GM12875 (cell line): ENCODE results near the gene DOCK11.
"Not testable (repeated sequence)": the region's sequence is repeated elsewhere in the genome, so short reads cannot be mapped to it uniquely, and the experiment has no call there.

Source experiments
- H3K4me3 ChIP-seq: one replicate; pipeline ENCODE4 v1.5.1; 2011; ENCODE audit warnings: low read depth, low read length, control low read depth
- TF ChIP-seq, protein P1 (sequence below): IDR thresholded peaks from 2 replicates; pipeline ENCODE4 v1.5.1; 2011; ENCODE audit warnings: low read depth, mild to moderate bottlenecking, control low read depth, inconsistent platforms, low read length, moderate library complexity, borderline replicate concordance; ENCODE audit not compliant: insufficient read depth

DOCK11 gene

DNA sequence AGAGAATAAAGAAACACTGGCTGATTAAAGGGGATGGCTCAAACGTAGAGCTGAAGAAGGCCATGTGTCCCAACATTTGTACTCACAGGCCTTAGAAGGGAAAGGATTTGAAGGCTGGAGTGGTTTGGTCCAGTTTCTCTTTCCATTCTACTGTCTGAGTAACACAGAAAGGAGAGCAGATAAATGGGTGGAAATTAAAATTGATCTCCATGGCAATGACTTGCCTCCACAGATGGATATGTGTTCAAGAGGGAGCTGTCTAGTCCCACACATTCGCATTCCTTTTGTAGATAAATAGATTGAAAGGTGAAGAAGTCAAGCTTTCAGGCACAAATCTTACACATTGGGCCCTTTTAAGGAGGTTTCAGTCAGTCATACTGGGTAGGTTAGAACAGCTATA, 74.6 kb downstream of the DOCK11 start:
- no peak overlapping the region for H3K4me3 ChIP-seq

DNA sequence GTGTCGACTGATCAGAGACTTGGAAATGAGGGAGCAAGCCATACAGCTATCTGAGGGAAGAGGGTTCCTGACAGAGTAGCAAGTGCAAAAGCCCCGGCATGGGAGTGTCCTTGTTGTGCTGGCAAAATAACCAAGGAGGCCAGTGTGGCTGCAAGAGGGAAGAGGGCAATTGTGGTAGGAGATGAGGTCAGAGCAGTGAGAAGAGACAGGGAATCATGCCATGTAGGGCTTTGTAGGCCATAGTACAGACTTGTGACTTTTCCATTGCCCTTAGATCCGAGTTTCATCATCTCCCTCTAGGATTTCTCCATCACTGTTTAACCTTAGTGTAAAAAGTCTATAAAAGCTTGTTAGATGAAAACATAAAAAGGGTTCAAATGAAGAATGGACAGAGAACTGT, 76.2 kb downstream of the DOCK11 start:
- TF ChIP-seq, protein P1, sequence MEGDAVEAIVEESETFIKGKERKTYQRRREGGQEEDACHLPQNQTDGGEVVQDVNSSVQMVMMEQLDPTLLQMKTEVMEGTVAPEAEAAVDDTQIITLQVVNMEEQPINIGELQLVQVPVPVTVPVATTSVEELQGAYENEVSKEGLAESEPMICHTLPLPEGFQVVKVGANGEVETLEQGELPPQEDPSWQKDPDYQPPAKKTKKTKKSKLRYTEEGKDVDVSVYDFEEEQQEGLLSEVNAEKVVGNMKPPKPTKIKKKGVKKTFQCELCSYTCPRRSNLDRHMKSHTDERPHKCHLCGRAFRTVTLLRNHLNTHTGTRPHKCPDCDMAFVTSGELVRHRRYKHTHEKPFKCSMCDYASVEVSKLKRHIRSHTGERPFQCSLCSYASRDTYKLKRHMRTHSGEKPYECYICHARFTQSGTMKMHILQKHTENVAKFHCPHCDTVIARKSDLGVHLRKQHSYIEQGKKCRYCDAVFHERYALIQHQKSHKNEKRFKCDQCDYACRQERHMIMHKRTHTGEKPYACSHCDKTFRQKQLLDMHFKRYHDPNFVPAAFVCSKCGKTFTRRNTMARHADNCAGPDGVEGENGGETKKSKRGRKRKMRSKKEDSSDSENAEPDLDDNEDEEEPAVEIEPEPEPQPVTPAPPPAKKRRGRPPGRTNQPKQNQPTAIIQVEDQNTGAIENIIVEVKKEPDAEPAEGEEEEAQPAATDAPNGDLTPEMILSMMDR, result no peak
- no peak overlapping the region for H3K4me3 ChIP-seq

More for the DNA sequence above, 74.6 kb downstream of the DOCK11 start:
- TF ChIP-seq, protein P1, result no peak

DNA sequence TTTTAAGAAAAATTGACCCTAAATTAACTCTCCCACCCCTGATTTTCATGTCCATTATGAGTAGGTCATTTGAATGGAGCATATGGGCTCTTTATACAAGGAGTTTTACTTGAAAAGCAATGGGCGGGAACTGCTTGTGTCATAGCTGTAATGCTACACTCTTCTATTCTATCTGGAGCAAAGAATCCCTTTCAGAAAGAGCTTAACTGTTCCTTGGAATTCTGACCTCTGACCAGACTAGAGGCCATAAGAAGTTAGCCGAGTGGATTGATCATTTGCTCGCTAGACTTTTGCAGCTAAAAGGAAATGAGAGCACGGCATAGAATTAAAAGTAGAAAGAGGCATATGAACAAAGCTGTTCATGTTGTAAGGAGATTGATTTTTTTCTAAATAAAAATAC, 79.1 kb downstream of the DOCK11 start:
- no peak overlapping the region for H3K4me3 ChIP-seq
- TF ChIP-seq, protein P1, result no peak

DNA sequence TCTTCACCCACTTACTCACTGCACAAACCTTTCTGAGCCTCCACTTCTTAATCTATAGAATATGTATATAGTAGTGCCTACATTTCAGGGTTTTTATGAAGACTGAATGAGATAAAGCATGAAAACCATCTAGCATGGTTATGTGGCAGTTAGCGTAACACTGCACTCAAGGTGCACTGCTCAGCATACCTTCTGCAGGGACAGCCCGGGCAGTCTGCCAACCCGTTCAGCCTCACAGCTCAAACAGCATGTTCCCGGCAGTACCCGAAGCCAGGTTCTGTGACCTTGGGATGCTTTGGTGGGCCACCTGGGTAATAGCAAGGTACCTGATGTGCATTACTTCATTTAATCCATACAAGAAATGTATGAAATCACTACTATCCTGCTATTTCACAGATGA, 81.4 kb downstream of the DOCK11 start:
- TF ChIP-seq, protein P1, result no peak
- no peak overlapping the region for H3K4me3 ChIP-seq

DNA sequence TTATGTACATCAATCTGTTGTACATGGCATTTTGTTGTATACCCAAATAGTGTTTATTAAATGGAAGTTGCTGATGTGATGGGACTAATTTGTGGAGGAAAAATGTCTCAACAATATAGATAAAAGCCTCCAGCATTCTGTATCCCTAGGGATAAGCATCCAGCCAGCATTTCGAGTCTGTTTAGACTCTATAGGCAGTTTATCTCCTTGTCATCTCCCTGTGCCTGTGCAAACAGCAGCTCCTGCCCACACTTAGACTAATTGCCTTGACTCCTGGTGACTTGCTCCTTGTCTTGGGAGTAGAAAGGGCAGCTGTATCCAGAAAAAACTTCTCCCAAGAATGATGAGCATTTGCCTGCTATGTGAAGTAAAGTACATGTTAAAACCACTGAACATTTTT, 83.8 kb downstream of the DOCK11 start:
- TF ChIP-seq, protein P1, result no peak

DNA sequence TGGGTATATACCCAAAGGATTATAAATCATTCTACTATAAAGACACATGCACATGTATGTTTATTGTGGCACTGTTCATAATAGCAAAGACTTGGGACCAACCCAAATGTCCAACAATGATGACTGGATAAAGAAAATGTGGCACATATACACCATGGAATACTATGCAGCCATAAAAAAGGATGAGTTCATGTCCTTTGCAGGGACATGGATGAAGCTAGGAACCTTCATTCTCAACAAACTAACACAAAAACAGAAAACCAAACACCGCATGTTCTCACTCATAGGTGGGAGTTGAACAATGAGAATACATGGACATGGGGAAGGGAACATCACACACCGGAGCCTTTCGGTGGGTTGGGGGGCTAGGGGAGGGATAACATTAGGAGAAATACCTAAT, 87.3 kb downstream of the DOCK11 start:
- not testable (repeated sequence) for H3K4me3 ChIP-seq

More for the DNA sequence above, 83.8 kb downstream of the DOCK11 start:
- H3K4me3 ChIP-seq, result no peak overlapping the region

DNA sequence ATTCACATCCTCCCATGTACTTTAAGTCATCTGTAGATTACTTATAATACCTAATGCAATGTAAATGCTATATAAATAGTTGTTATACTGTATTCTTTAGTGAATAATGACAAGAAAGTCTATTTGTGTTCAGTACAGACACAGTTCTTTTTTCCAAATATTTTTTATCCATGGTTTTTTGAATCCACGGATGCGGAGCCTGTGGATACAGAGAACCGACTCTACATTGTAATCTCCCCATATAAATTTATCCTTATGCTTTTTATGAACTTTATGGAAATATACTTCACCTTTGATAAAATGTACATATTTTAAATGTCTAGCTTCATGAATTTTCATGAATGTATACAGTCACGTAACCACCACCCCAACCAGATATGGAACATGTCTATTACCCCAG, 88.2 kb downstream of the DOCK11 start:
- TF ChIP-seq, protein P1, result no peak

DNA sequence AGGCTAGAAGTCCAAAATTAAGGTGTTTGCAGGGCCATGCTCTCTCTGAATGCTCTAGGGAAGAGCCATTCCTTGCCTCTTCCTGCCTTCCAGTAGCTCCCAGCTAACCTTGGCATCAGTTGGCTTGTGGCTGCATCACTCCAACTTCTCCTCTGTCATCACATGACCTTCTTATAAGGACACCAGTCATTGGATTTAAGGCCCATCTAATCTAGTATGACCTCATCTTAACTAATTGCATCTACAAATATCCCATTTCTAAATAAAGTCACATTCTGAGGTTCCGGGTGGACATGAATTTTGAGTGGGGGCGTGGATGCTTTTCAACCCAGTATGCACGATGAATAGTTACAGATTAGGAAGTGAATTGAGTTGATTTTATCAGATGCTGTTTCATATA, 89.7 kb downstream of the DOCK11 start:
- no peak overlapping the region for H3K4me3 ChIP-seq
- TF ChIP-seq, protein P1, result no peak

More for the DNA sequence above, 88.2 kb downstream of the DOCK11 start:
- no peak overlapping the region for H3K4me3 ChIP-seq

DNA sequence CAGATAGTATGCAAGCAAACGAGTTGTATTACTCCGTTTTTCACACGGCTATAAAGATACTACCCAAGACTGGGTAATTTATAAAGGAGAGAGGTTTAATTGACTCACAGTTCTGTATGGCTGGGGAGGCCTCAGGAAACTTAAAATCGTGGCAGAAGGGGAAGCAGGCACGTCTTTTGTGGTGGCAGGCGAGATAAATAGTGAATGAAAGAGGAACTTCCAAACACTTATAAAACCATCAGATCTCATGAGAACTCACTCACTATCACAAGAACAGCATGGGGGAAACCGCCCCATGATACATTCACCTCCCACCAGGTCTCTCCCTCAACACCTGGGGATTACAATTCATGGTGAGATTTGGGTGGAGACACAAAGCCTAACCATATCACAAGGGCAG, 90.6 kb downstream of the DOCK11 start:
- not testable (repeated sequence) for H3K4me3 ChIP-seq
